BJ (cell line): Measurements from ENCODE around the gene KDM3A. TPM values are rescaled to one million over a fixed set of nuclear protein-coding genes. Genes with fewer than 3 reads are reported as not detected.

Experiments used
- CTCF ChIA-PET: fragments of 350-600 bp; formaldehyde crosslinking; extraction: SDS; loops from one replicate; lab custom pipeline; 2021; ENCODE audit warnings: antibody characterized with exemption, inconsistent platforms; lab: Yijun Ruan, JAX
- POLR2A ChIA-PET: fragments of 300-600 bp; sonication (Branson Sonifier 250); formaldehyde crosslinking; extraction: SDS; loops from one replicate; lab custom pipeline; 2021; ENCODE audit warnings: antibody characterized with exemption; lab: Charles Lee
- DNase-seq: peaks from one replicate; pipeline ENCODE4 v3.0.0-alpha.2; 2011; ENCODE audit warnings: low read depth
- H3K27me3 ChIP-seq: 2 replicates; pipeline ENCODE4 v1.6.0; 2011; ENCODE audit warnings: low read length; ENCODE audit not compliant: control insufficient read depth, insufficient read depth
- H3K36me3 ChIP-seq: 2 replicates; pipeline ENCODE4 v1.5.1; 2011; ENCODE audit warnings: low read length; ENCODE audit not compliant: control insufficient read depth, insufficient read depth
- H3K4me3 ChIP-seq: 2 replicates; pipeline ENCODE4 v1.5.1; 2011; ENCODE audit warnings: low read depth, mild to moderate bottlenecking, control low read depth, low read length
- polyA plus RNA-seq: library from polyadenylated mRNA; depleted of rRNA; stranded (reverse); fragments of >200 nt; gene quantifications from 2 replicates; pipeline ENCODE4 v1.2.3, GENCODE V29; 2011
- TF ChIP-seq, protein P1 (sequence below): IDR thresholded peaks from 2 replicates; pipeline ENCODE4 v1.5.1; 2011; ENCODE audit warnings: low read depth, mild to moderate bottlenecking, control low read depth, inconsistent platforms, low read length, moderate library complexity; ENCODE audit not compliant: insufficient read depth

KDM3A gene
- polyA plus RNA-seq, 1 experiment: 24.1 TPM

GRCh38 chr2:86499326-86499725 is 58.2 kb downstream of the KDM3A start:
- TF ChIP-seq, protein P1, sequence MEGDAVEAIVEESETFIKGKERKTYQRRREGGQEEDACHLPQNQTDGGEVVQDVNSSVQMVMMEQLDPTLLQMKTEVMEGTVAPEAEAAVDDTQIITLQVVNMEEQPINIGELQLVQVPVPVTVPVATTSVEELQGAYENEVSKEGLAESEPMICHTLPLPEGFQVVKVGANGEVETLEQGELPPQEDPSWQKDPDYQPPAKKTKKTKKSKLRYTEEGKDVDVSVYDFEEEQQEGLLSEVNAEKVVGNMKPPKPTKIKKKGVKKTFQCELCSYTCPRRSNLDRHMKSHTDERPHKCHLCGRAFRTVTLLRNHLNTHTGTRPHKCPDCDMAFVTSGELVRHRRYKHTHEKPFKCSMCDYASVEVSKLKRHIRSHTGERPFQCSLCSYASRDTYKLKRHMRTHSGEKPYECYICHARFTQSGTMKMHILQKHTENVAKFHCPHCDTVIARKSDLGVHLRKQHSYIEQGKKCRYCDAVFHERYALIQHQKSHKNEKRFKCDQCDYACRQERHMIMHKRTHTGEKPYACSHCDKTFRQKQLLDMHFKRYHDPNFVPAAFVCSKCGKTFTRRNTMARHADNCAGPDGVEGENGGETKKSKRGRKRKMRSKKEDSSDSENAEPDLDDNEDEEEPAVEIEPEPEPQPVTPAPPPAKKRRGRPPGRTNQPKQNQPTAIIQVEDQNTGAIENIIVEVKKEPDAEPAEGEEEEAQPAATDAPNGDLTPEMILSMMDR: no peak
- no peaks in the 10 kb centered on the region for H3K27me3 ChIP-seq
- H3K4me3 ChIP-seq: no peak overlapping the region
- ChIA-PET CTCF (no interaction called here), POLR2A (no interaction called here)
- H3K36me3 ChIP-seq: peaks cover 10% of the 10 kb centered on the region
- DNase-seq: no peak

DNA sequence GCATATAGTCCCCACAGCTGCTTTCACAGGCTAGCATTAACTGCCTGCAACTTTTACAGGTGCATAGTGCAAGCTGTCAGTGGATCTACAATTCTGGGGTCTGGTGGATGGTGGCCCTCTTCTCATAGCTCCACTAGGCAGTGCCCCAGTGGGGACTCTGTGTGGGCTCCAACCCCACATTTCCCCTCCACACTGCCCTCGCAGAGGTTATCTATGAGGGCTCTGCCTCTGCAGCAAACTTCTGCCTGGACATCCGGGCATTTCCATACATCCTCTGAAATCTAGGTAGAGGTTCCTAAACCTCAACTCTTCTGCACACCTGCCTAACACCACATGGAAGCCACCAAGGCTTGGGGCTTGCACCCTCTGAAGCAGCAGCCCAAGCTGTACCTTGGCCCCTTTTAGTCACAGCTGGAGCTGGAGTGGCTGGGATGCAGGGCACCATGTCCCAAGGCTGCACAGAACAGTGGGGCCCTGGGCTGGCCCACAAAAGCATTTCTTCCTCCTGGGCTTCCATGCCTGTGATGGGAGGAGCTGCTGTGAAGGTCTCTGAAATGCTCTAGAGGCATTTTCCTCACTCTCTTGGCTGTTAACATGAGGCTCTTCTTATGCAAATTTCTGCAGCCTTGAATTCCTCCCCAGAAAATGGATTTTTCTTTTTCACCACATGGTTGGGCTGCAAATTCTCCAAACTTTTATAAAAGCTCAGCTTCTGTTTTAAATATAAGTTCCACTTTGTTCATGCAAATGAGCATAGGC is 59.3 kb downstream of the KDM3A start:
- TF ChIP-seq, protein P1: no peak
- Histone ChIP-seq H3K4me3 (no peak overlapping the region), H3K36me3 (peaks cover 10% of the 10 kb centered on the region), H3K27me3 (no peaks in the 10 kb centered on the region)
- ChIA-PET POLR2A (no interaction called here), CTCF (no interaction called here)
- no peak for DNase-seq

- POLR2A ChIA-PET: no interaction called here
- CTCF ChIA-PET: no interaction called here
- TF ChIP-seq, protein P1: no peak
- H3K27me3 ChIP-seq: no peaks in the 10 kb centered on the region
- DNase-seq: no peak
- peaks cover 7% of the 10 kb centered on the region; the same call in 1 of the 2 replicates for H3K36me3 ChIP-seq
- H3K4me3 ChIP-seq: no peak overlapping the region
Measured at GRCh38 chr2:86507600-86507999, 66.4 kb downstream of the KDM3A start.

- CTCF ChIA-PET: interaction anchor here (0.6 kb wide), 1 partner anchor 430 kb away, joined by 3 read pairs; no protein-coding TSS in a partner anchor
Measured at GRCh38 chr2:86510436-86510933, 69.3 kb downstream of the KDM3A start.

DNA sequence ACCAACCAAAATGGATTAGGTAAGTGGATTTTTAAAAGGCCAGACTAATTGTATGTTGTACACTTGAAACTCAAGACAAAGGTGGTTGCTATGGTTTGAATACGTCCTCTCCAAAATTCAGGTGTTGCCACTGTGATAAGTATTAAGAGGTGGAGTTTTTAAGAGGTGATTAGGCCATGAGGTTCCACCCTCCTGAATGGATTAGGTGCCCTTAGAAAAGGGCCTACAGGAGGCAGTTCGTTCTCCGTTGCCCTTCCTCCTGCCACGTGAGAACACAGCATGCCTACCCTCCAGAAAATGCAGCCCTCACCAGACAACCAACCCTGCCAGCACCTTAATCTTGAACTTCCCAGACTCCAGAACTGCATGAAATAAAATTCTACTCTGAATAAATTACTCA is 70.9 kb downstream of the KDM3A start:
- DNase-seq: no peak
- no peak overlapping the region for H3K4me3 ChIP-seq
- CTCF ChIA-PET: no interaction called here
- TF ChIP-seq, protein P1: no peak
- no peaks in the 10 kb centered on the region for H3K27me3 ChIP-seq
- peaks cover 3% of the 10 kb centered on the region; the same call in 1 of the 2 replicates for H3K36me3 ChIP-seq
- POLR2A ChIA-PET: no interaction called here

More at GRCh38 chr2:86510436-86510933, 69.3 kb downstream of the KDM3A start:
- DNase-seq: no peak
- Histone ChIP-seq H3K27me3 (no peaks in the 10 kb centered on the region), H3K36me3 (peaks cover 5% of the 10 kb centered on the region; the same call in 1 of the 2 replicates), H3K4me3 (no peak overlapping the region)
- TF ChIP-seq, protein P1: no peak
- POLR2A ChIA-PET: no interaction called here
